Measurements from ENCODE around the gene HDAC6.

The HDAC6 gene

GRCh38 chrX:48800574-48801279 lies 1.1 kb upstream of the HDAC6 start:
- TF ChIP-seq CTCF (conservative IDR thresholded peaks at IDR 0.05): no peak
- H3K27ac ChIP-seq: peak overlapping the region; percentile 67

- no peak for TF ChIP-seq CTCF (conservative IDR thresholded peaks at IDR 0.05)
- peak overlapping the region; percentile 59 for H3K27ac ChIP-seq
Observed at GRCh38 chrX:48802089-48802904, 430 bp downstream of the HDAC6 start.

- no peak for TF ChIP-seq CTCF (conservative IDR thresholded peaks at IDR 0.05)
Observed at GRCh38 chrX:48802905-48803200, 986 bp downstream of the HDAC6 start.

GRCh38 chrX:48806081-48806480 lies 4.2 kb downstream of the HDAC6 start:
- no peak for TF ChIP-seq CTCF (conservative IDR thresholded peaks at IDR 0.05)
- no peak overlapping the region for H3K27ac ChIP-seq

More at GRCh38 chrX:48802905-48803200, 986 bp downstream of the HDAC6 start:
- peak overlapping the region; percentile 59 for H3K27ac ChIP-seq

- no peak for TF ChIP-seq CTCF (conservative IDR thresholded peaks at IDR 0.05)
Observed at GRCh38 chrX:48813644-48814043, 11.8 kb downstream of the HDAC6 start.

GRCh38 chrX:48814722-48815121 lies 12.9 kb downstream of the HDAC6 start:
- no peak overlapping the region for H3K27ac ChIP-seq
- no peak for TF ChIP-seq CTCF (conservative IDR thresholded peaks at IDR 0.05)

More at GRCh38 chrX:48813644-48814043, 11.8 kb downstream of the HDAC6 start:
- H3K27ac ChIP-seq: no peak overlapping the region

- TF ChIP-seq CTCF (conservative IDR thresholded peaks at IDR 0.05): no peak
- no peak overlapping the region for H3K27ac ChIP-seq
Observed at GRCh38 chrX:48815266-48815665, 13.4 kb downstream of the HDAC6 start.

All from VCaP (cell line).